HCT116 (cell line): ENCODE results near the gene TMEM232. TPM values are rescaled to one million over a fixed set of nuclear protein-coding genes. Genes with fewer than 3 reads are reported as not detected.

Experiments
- ATAC-seq: fragments of 200-7000 bp; cut with Tn5 transposase; 2 replicates; pipeline ENCODE4 v1.9.1; 2020; ENCODE audit warnings: mild to moderate bottlenecking, moderate library complexity
- BruUV-seq: library from RNA; stranded (reverse); fragments of 400-500 nt; replicated peaks from 2 replicates; lab custom pipeline; 2021; lab: Mats Ljungman, UMichigan
- CTCF ChIA-PET: fragments of 300-600 bp; sonication (Branson Sonifier 250); formaldehyde crosslinking; loops from one replicate; lab custom pipeline; 2021; ENCODE audit warnings: antibody characterized with exemption; lab: Charles Lee
- POLR2A ChIA-PET: fragments of 300-600, 350-600 bp; sonication (Branson Sonifier 250); formaldehyde crosslinking; loops from one replicate; lab custom pipeline; 2021; ENCODE audit warnings: antibody characterized with exemption; lab: Charles Lee
- RAD21 ChIA-PET, 2 experiments: fragments of 300-600 bp; sonication (Branson Sonifier 250); formaldehyde crosslinking; loops; one replicate each; lab custom pipeline; 2023; ENCODE audit warnings: low total read pairs in 2 of 2; ENCODE audit not compliant: uncharacterized antibody in 2 of 2, unreplicated experiment in 2 of 2, low non-redundant PET in 1 of 2; lab: Charles Lee
- DNase-seq: peaks from one replicate; pipeline ENCODE4 v3.0.0-alpha.2; 2010; ENCODE audit warnings: low read depth, low spot score
- H2AFZ ChIP-seq: fragments of 200-600 bp; shearing (Covaris generic), sonication (generic); 2 replicates; pipeline ENCODE4 v1.6.1; 2017; ENCODE audit warnings: low read depth, mixed run types, mixed read lengths, antibody characterized with exemption, low read length; ENCODE audit not compliant: poor library complexity, severe bottlenecking
- H3K27ac ChIP-seq: 2 replicates; pipeline ENCODE4 v1.5.1; 2012; ENCODE audit warnings: low read depth, low read length
- H3K27me3 ChIP-seq: fragments of 200-600 bp; sonication (generic); 2 replicates; pipeline ENCODE4 v1.6.1; 2016; ENCODE audit warnings: mixed run types, low read length, mixed read lengths; ENCODE audit not compliant: insufficient read depth
- H3K36me3 ChIP-seq, 2 experiments: fragments of 200-500 bp in 1 of 2; fragments of 200-600 bp in 1 of 2; sonication (Bioruptor generic) in 1 of 2; sonication (generic) in 1 of 2; 2 replicates each; pipeline versions ENCODE4 v1.5.1 to v1.6.1; 2014 to 2016; ENCODE audit warnings: low read length in 2 of 2, inconsistent platforms in 1 of 2, mixed read lengths in 1 of 2, mixed run types in 1 of 2; ENCODE audit not compliant: insufficient read depth in 2 of 2, control insufficient read depth in 1 of 2
- H3K4me1 ChIP-seq, 2 experiments: fragments of 200-600 bp in 1 of 2; sonication (generic) in 1 of 2; 2 replicates each; pipeline versions ENCODE4 v1.5.1 to v1.6.1; 2012 to 2017; ENCODE audit warnings: low read length in 2 of 2, inconsistent platforms in 1 of 2, mild to moderate bottlenecking in 1 of 2, mixed read lengths in 1 of 2, mixed run types in 1 of 2, moderate library complexity in 1 of 2; ENCODE audit not compliant: insufficient read depth in 2 of 2, control insufficient read depth in 1 of 2
- H3K4me2 ChIP-seq: fragments of 200-600 bp; sonication (generic); 2 replicates; pipeline ENCODE4 v1.6.1; 2017; ENCODE audit warnings: mixed run types, low read length, mixed read lengths
- H3K4me3 ChIP-seq, 2 experiments: fragments of 200-600 bp in 1 of 2; sonication (generic) in 1 of 2; replicated peaks in 1 of 2; 2 replicates each; pipeline ENCODE4 v1.5.1; 2011 to 2016; ENCODE audit warnings: low read length in 2 of 2, control low read depth in 1 of 2, low read depth in 1 of 2, mild to moderate bottlenecking in 1 of 2, mixed read lengths in 1 of 2, mixed run types in 1 of 2
- H3K79me2 ChIP-seq: fragments of 200-600 bp; sonication (generic); 2 replicates; pipeline ENCODE4 v1.6.1; 2017; ENCODE audit warnings: mild to moderate bottlenecking, mixed run types, low read length, moderate library complexity, mixed read lengths; ENCODE audit not compliant: insufficient read depth
- H3K9ac ChIP-seq: fragments of 200-600 bp; sonication (generic); 2 replicates; pipeline ENCODE4 v1.6.1; 2016; ENCODE audit warnings: low read length, mixed read lengths
- H3K9me2 ChIP-seq: fragments of 200-600 bp; sonication (generic), shearing (Covaris generic); 2 replicates; pipeline ENCODE4 v1.6.1; 2017; ENCODE audit warnings: mixed run types, mild to moderate bottlenecking, moderate library complexity; ENCODE audit not compliant: insufficient read depth
- H3K9me3 ChIP-seq, 2 experiments: fragments of 200-500 bp in 1 of 2; fragments of 200-600 bp in 1 of 2; sonication (Bioruptor generic) in 1 of 2; sonication (generic) in 1 of 2; 2 replicates each; pipeline ENCODE4 v1.6.1; 2014 to 2017; ENCODE audit warnings: low read length in 2 of 2, mixed read lengths in 2 of 2, inconsistent platforms in 1 of 2, low read depth in 1 of 2, mild to moderate bottlenecking in 1 of 2, mixed run types in 1 of 2, moderate library complexity in 1 of 2; ENCODE audit not compliant: control insufficient read depth in 1 of 2, insufficient read depth in 1 of 2
- H4K20me1 ChIP-seq: fragments of 200-600 bp; sonication (generic), shearing (Covaris generic); 2 replicates; pipeline ENCODE4 v1.6.1; 2017; ENCODE audit warnings: mixed run types, mild to moderate bottlenecking, moderate library complexity; ENCODE audit not compliant: insufficient read depth
- CBX3 ChIP-seq: IDR thresholded peaks from 2 replicates; pipeline ENCODE4 v1.6.1; 2012; ENCODE audit warnings: low read depth
- CEBPB ChIP-seq: IDR thresholded peaks from 2 replicates; pipeline ENCODE4 v1.6.1; 2012; ENCODE audit warnings: low read depth
- EGR1 ChIP-seq: IDR thresholded peaks from 2 replicates; pipeline ENCODE4 v1.6.1; 2012; ENCODE audit warnings: low read depth
- JUND ChIP-seq: IDR thresholded peaks from 2 replicates; pipeline ENCODE4 v1.6.1; 2012
- POLR2A ChIP-seq: IDR thresholded peaks from 2 replicates; pipeline ENCODE4 v1.7.0; 2011; ENCODE audit warnings: borderline replicate concordance; ENCODE audit not compliant: insufficient read depth, insufficient read length; ENCODE audit errors: extremely low read depth
- SIN3A ChIP-seq: IDR thresholded peaks from 2 replicates; pipeline ENCODE4 v1.6.1; 2012; ENCODE audit warnings: low read depth
- SP1 ChIP-seq: IDR thresholded peaks from 2 replicates; pipeline ENCODE4 v1.6.1; 2012; ENCODE audit warnings: low read depth
- TCF7L2 ChIP-seq: IDR thresholded peaks from 2 replicates; pipeline ENCODE4 v1.7.0; 2011; ENCODE audit warnings: borderline replicate concordance, inconsistent platforms; ENCODE audit not compliant: insufficient read depth, insufficient read length; ENCODE audit errors: extremely low read depth
- YY1 ChIP-seq: IDR thresholded peaks from 2 replicates; pipeline ENCODE4 v1.6.1; 2011; ENCODE audit warnings: low read length, low read depth, moderate library complexity, mild to moderate bottlenecking; ENCODE audit not compliant: insufficient replicate concordance; ENCODE audit errors: extremely low read depth
- intact Hi-C: fragments of 100-400 bp; cut with micrococcal nuclease; formaldehyde crosslinking; loops from 2 replicates; pipeline ENCODE4 v1.10.0; 2022
- total RNA-seq: library from RNA; stranded (reverse); gene quantifications from one replicate; pipeline ENCODE4 v1.2.1, GENCODE V29; 2021; ENCODE audit not compliant: unreplicated experiment
- TF ChIP-seq, protein P1 (sequence below): IDR thresholded peaks from 2 replicates; pipeline ENCODE4 v1.6.1; 2012
- TF ChIP-seq, protein P2 (sequence below): IDR thresholded peaks from 2 replicates; pipeline ENCODE4 v1.6.1; 2012

TMEM232 gene
- total RNA-seq, 1 experiment from 2014 or later, result 1.2 TPM

DNA sequence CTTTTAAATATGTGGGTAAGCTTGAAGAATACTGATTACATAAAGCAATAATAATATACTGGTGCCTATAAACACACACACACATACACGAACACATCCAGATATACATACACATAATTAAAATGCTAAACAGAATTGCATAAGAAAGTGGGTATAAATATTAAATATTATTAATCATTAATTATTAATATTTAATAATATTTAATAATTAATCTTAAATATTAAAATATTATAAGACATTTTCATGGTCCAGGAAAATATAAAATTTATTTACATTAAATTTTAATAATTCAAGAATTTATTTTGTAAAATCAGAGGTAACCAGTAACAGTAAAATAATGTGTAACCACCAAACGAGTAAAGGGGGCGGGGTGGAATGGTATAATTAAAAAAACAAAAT is 178.3 kb downstream of the TMEM232 start:
- CTCF ChIA-PET, result no interaction called here
- DNase-seq, result no peak
- intact Hi-C loops, result no loop called here
- no TSS peak for BruUV-seq
- H3K9ac ChIP-seq, result no peak overlapping the region
- no peak overlapping the region for H2AFZ ChIP-seq
- H3K27me3 ChIP-seq, result no peaks in the 10 kb centered on the region
- H3K9me2 ChIP-seq, result no peaks in the 10 kb centered on the region
- RAD21 ChIA-PET, result no interaction called here
- no peak for ATAC-seq
- H3K27ac ChIP-seq, result no peak overlapping the region
- H3K4me1 ChIP-seq, result no peaks in the 10 kb centered on the region
- H3K4me3 ChIP-seq, result no peak overlapping the region
- no peaks in the 10 kb centered on the region for H3K79me2 ChIP-seq
- H3K4me2 ChIP-seq, result no peak overlapping the region
- TF ChIP-seq EGR1 (no peak), POLR2A (no peak), YY1 (no peak), TCF7L2 (no peak), JUND (no peak)
- TF ChIP-seq, protein P1, sequence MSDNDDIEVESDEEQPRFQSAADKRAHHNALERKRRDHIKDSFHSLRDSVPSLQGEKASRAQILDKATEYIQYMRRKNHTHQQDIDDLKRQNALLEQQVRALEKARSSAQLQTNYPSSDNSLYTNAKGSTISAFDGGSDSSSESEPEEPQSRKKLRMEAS, result no peak
- POLR2A ChIA-PET, result no interaction called here
- H3K36me3 ChIP-seq, result no peaks in the 10 kb centered on the region
- H3K9me3 ChIP-seq, result no peaks in the 10 kb centered on the region
- H4K20me1 ChIP-seq, result no peaks in the 10 kb centered on the region

DNA sequence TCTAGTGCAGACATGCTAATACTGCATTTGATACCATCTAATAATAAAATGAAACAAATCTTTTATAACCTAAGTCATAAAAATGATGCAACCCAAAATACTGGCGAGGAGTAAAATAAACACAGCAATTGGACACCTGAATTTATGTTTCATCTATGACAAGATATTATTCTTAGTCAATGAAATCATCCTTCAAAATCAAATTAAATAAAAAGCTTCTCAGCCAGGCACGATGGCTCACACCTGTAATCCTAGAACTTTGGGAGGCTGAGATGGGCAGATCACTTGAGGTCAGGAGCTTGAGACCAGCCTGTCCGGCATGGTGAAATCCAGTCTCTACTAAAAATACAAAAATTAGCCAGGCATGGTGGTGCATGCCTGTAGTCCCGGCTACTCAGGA is 179.0 kb downstream of the TMEM232 start:
- POLR2A ChIA-PET, result no interaction called here
- ATAC-seq (no peak), DNase-seq (no peak)
- TF ChIP-seq CBX3 (no peak), CEBPB (no peak), SP1 (no peak), EGR1 (no peak), SIN3A (no peak), TCF7L2 (no peak)
- TF ChIP-seq, protein P2, sequence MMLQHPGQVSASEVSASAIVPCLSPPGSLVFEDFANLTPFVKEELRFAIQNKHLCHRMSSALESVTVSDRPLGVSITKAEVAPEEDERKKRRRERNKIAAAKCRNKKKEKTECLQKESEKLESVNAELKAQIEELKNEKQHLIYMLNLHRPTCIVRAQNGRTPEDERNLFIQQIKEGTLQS, result no peak
- TF ChIP-seq, protein P1, result no peak
- Histone ChIP-seq H4K20me1 (no peaks in the 10 kb centered on the region), H3K9ac (no peak overlapping the region), H3K79me2 (no peaks in the 10 kb centered on the region), H3K27ac (no peak overlapping the region), H3K4me3 (no peak overlapping the region), H3K4me2 (no peak overlapping the region), H3K9me2 (no peaks in the 10 kb centered on the region), H2AFZ (no peak overlapping the region), H3K36me3 (no peaks in the 10 kb centered on the region), H3K9me3 (no peaks in the 10 kb centered on the region), H3K27me3 (no peaks in the 10 kb centered on the region), H3K4me1 (no peaks in the 10 kb centered on the region)
- BruUV-seq, result no TSS peak
- RAD21 ChIA-PET, result no interaction called here
- intact Hi-C loops, result no loop called here
- CTCF ChIA-PET, result no interaction called here
